ENCODE measurements around the gene PTN. TPM values are rescaled to one million over a fixed set of nuclear protein-coding genes. Genes with fewer than 3 reads are reported as not detected.

Gene PTN
- total and polyA plus RNA-seq, 2 of the 13 experiments (the other 11 are each of a cell fraction or from before 2014, with no cell fraction given) = not detected

- ChIA-PET POLR2A (no interaction called here), CTCF (ENCODE audit: low intra/inter-chr PET ratio, low total read pairs) (no interaction called here)
- WGBS (ENCODE audit: low lambda C conversion rate) = 0% methylated on average over 1 of the region's 1 CpG
- DNase-seq (ENCODE audit: low spot score) = no peak
- in situ Hi-C loops (cut with HindIII; ENCODE audit: extremely low pct_ligation_motif_present, low pct_unique_long_range_greater_than_20kb) = no loop called here
- Histone ChIP-seq H3K9ac (ENCODE audit: insufficient read depth, low read depth, low read length) (no peak overlapping the region), H2AFZ (ENCODE audit: low read length) (no peak overlapping the region), H3K36me3 (replicated peaks in 1 of 2; ENCODE audit: control insufficient read depth in 1 of 2, insufficient read depth in 2 of 2, low read length in 2 of 2) (no peaks in the 10 kb centered on the region), H3K4me2 (ENCODE audit: low read depth, low read length) (no peak overlapping the region), H3K27ac (ENCODE audit: extremely low read length, insufficient read depth, low read length) (no peak overlapping the region), H3K4me3 (replicated peaks in 1 of 3; ENCODE audit: insufficient read depth in 1 of 3, low read depth in 2 of 3, low read length in 3 of 3) (no peak overlapping the region), H3K9me3 (ENCODE audit: low read length) (peaks cover 5% of the 10 kb centered on the region), H3K4me1 (ENCODE audit: insufficient read depth, low read length) (no peaks in the 10 kb centered on the region), H3K79me2 (ENCODE audit: insufficient read depth, low read length) (no peaks in the 10 kb centered on the region), H4K20me1 (ENCODE audit: insufficient read depth, low read length) (no peaks in the 10 kb centered on the region), H3K27me3 (ENCODE audit: control insufficient read depth in 1 of 2, insufficient read depth in 2 of 2, low read length in 2 of 2) (no peaks in the 10 kb centered on the region)
- TF ChIP-seq TEAD2 (CRISPR knock-in tag; IDR thresholded peaks at IDR 0.05) (no peak), ZNF274 (CRISPR knock-in tag; IDR thresholded peaks at IDR 0.05) (no peak), NFIC (IDR thresholded peaks at IDR 0.05; ENCODE audit: low read length) (no peak), ADNP (CRISPR knock-in tag; IDR thresholded peaks at IDR 0.05) (no peak), ETV6 (CRISPR knock-in tag; conservative IDR thresholded peaks at IDR 0.05) (no peak), RFXANK (CRISPR knock-in tag; IDR thresholded peaks at IDR 0.05) (no peak), ARNT2 (CRISPR knock-in tag; IDR thresholded peaks at IDR 0.05; ENCODE audit: low read depth) (no peak), MBD4 (IDR thresholded peaks at IDR 0.05; ENCODE audit: borderline replicate concordance, low read length) (no peak), POLR2AphosphoS2 (IDR thresholded peaks at IDR 0.05; ENCODE audit: low read depth, low read length) (no peak)
- TF ChIP-seq, protein P1, sequence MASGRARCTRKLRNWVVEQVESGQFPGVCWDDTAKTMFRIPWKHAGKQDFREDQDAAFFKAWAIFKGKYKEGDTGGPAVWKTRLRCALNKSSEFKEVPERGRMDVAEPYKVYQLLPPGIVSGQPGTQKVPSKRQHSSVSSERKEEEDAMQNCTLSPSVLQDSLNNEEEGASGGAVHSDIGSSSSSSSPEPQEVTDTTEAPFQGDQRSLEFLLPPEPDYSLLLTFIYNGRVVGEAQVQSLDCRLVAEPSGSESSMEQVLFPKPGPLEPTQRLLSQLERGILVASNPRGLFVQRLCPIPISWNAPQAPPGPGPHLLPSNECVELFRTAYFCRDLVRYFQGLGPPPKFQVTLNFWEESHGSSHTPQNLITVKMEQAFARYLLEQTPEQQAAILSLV (CRISPR knock-in tag; IDR thresholded peaks at IDR 0.05; ENCODE audit: borderline replicate concordance) = no peak
- BruUV-seq (replicated peaks) = no TSS peak
- intact Hi-C loops (cut with micrococcal nuclease; ENCODE audit: unreplicated experiment) = no loop called here
- no peak for FAIRE-seq
- ATAC-seq = no peak
These were observed 140.2 kb downstream of the PTN start for GRCh38 chr7:137203351-137203750.

DNA sequence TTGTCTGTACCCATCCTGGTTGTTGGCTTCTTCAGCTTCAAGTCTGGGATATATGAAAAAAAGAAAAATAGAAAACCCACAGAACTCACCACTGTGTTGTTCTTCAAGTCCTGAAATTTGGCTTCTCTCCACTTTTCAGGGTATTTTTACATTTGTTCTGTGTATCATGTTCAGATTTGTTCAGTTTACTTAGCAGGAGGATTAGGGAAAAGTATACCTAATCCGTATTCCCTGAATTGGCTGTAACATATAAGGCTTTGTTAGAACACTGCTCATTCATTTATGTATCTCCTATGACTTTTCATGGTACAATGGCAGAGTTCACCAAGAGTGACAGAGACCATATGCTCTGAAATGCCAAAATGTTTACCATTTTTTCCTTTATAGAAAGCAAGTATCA is 146.9 kb downstream of the PTN start:
- intact Hi-C loops (cut with micrococcal nuclease; ENCODE audit: unreplicated experiment) = no loop called here
- no peak overlapping the region for H3K4me2 ChIP-seq (ENCODE audit: low read depth, low read length)
- ATAC-seq (no peak), FAIRE-seq (no peak), DNase-seq (ENCODE audit: low spot score) (no peak)
- no peak overlapping the region for H3K27ac ChIP-seq (ENCODE audit: extremely low read length, insufficient read depth, low read length)
- no peak overlapping the region for H3K4me3 ChIP-seq (replicated peaks in 1 of 3; ENCODE audit: insufficient read depth in 1 of 3, low read depth in 2 of 3, low read length in 3 of 3)
- ChIA-PET POLR2A (no interaction called here), CTCF (ENCODE audit: low intra/inter-chr PET ratio, low total read pairs) (no interaction called here)
- H3K9me3 ChIP-seq (ENCODE audit: low read length) = no peaks in the 10 kb centered on the region
- H4K20me1 ChIP-seq (ENCODE audit: insufficient read depth, low read length) = no peaks in the 10 kb centered on the region
- no peak overlapping the region for H3K9ac ChIP-seq (ENCODE audit: insufficient read depth, low read depth, low read length)
- no peaks in the 10 kb centered on the region for H3K79me2 ChIP-seq (ENCODE audit: insufficient read depth, low read length)
- in situ Hi-C loops (cut with HindIII; ENCODE audit: extremely low pct_ligation_motif_present, low pct_unique_long_range_greater_than_20kb) = no loop called here
- H3K4me1 ChIP-seq (ENCODE audit: insufficient read depth, low read length) = no peaks in the 10 kb centered on the region
- 5% methylated on average over 1 of the region's 1 CpG for WGBS (ENCODE audit: low lambda C conversion rate)
- BruUV-seq (replicated peaks) = no TSS peak
- H3K27me3 ChIP-seq (ENCODE audit: control insufficient read depth in 1 of 2, insufficient read depth in 2 of 2, low read length in 2 of 2) = no peaks in the 10 kb centered on the region
- H3K36me3 ChIP-seq (replicated peaks in 1 of 2; ENCODE audit: control insufficient read depth in 1 of 2, insufficient read depth in 2 of 2, low read length in 2 of 2) = no peaks in the 10 kb centered on the region
- H2AFZ ChIP-seq (ENCODE audit: low read length) = no peak overlapping the region
- TF ChIP-seq, protein P2, sequence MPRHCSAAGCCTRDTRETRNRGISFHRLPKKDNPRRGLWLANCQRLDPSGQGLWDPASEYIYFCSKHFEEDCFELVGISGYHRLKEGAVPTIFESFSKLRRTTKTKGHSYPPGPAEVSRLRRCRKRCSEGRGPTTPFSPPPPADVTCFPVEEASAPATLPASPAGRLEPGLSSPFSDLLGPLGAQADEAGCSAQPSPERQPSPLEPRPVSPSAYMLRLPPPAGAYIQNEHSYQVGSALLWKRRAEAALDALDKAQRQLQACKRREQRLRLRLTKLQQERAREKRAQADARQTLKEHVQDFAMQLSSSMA (CRISPR knock-in tag; IDR thresholded peaks at IDR 0.05) = no peak
- TF ChIP-seq ZNF629 (CRISPR knock-in tag; conservative IDR thresholded peaks at IDR 0.05) = no peak
- TF ChIP-seq HMG20A (CRISPR knock-in tag; IDR thresholded peaks at IDR 0.05; ENCODE audit: borderline replicate concordance) = no peak
- no peak for TF ChIP-seq ZKSCAN1 (IDR thresholded peaks at IDR 0.05; ENCODE audit: low read length)
- no peak for TF ChIP-seq ZFAT (CRISPR knock-in tag; conservative IDR thresholded peaks at IDR 0.05)
- no peak for TF ChIP-seq BRCA1 (CRISPR knock-in tag; IDR thresholded peaks at IDR 0.05)
- TF ChIP-seq NFKB2 (CRISPR knock-in tag; IDR thresholded peaks at IDR 0.05; ENCODE audit: borderline replicate concordance) = no peak
- TF ChIP-seq MBD4 (IDR thresholded peaks at IDR 0.05; ENCODE audit: borderline replicate concordance, low read length) = no peak
- no peak for TF ChIP-seq MATR3 (CRISPR knock-in tag; IDR thresholded peaks at IDR 0.05)
- TF ChIP-seq PRMT3 (CRISPR knock-in tag; IDR thresholded peaks at IDR 0.05; ENCODE audit: borderline replicate concordance, low read depth) = no peak
- TF ChIP-seq KDM5A (IDR thresholded peaks at IDR 0.05; ENCODE audit: borderline replicate concordance, low read length) = no peak
- no peak for TF ChIP-seq ZNF101 (CRISPR knock-in tag; IDR thresholded peaks at IDR 0.05; ENCODE audit: borderline replicate concordance, low read depth)

Measured in HepG2 (cell line).